K562 (cell line): ENCODE results near the gene CEP350. TPM values are rescaled to one million over a fixed set of nuclear protein-coding genes. Genes with fewer than 3 reads are reported as not detected.

Experiments
- ATAC-seq: fragments of 200-7000 bp; cut with Tn5 transposase; 3 replicates; pipeline ENCODE4 v1.9.1; 2020; ENCODE audit warnings: moderate library complexity
- BruUV-seq: library from RNA; stranded (reverse); fragments of 400-500 nt; replicated peaks from 2 replicates; lab custom pipeline; 2021; lab: Mats Ljungman, UMichigan
- CTCF ChIA-PET: fragments of 300-600 bp; formaldehyde crosslinking; extraction: SDS; loops from one replicate; lab custom pipeline; 2021; ENCODE audit warnings: low intra/inter-chr PET ratio; lab: Yijun Ruan, JAX
- POLR2A ChIA-PET: fragments of 300-600, 350-650 bp; sonication (Branson Sonifier 250); formaldehyde crosslinking; extraction: SDS; loops from one replicate; lab custom pipeline; 2021; ENCODE audit warnings: antibody characterized with exemption, inconsistent platforms; lab: Yijun Ruan, JAX
- DNase-seq, 4 experiments: peaks; one replicate each; pipeline versions ENCODE4 v3.0.0 to v3.0.0-alpha.2; 2011 to 2018; ENCODE audit warnings: low spot score in 3 of 4, mixed read lengths in 3 of 4; ENCODE audit errors: extremely low read depth in 1 of 4
- FAIRE-seq: peaks from 2 replicates; lab custom pipeline; 2011; peaks lifted over from hg19 to GRCh38; lab: Jason Lieb, UNC
- H2AFZ ChIP-seq: 2 replicates; pipeline ENCODE4 v1.6.0; 2011; ENCODE audit warnings: low read depth, low read length, control low read depth, inconsistent platforms
- H3K27ac ChIP-seq: fragments of 200-600 bp; 3 replicates; pipeline ENCODE4 v1.8.0; 2011; ENCODE audit warnings: low read depth, mild to moderate bottlenecking, control low read depth, inconsistent platforms, low read length, moderate library complexity, mixed read lengths; ENCODE audit errors: extremely low read depth
- H3K27me3 ChIP-seq, 2 experiments: fragments of 300-600 bp in 1 of 2; 2 replicates in 1 of 2; 3 replicates in 1 of 2; pipeline versions ENCODE4 v1.6.0 to v1.8.0; 2011; ENCODE audit warnings: inconsistent platforms in 2 of 2, low read length in 2 of 2, mild to moderate bottlenecking in 1 of 2, mixed read lengths in 1 of 2, moderate library complexity in 1 of 2; ENCODE audit not compliant: control insufficient read depth in 2 of 2, insufficient read depth in 2 of 2
- H3K36me3 ChIP-seq: fragments of 300-600 bp; 3 replicates; pipeline ENCODE4 v1.8.0; 2011; ENCODE audit warnings: mild to moderate bottlenecking, low read length, inconsistent platforms; ENCODE audit not compliant: control insufficient read depth, insufficient read depth
- H3K4me1 ChIP-seq, 2 experiments: fragments of 200-600 bp in 1 of 2; replicated peaks in 1 of 2; 2 replicates in 1 of 2; 3 replicates in 1 of 2; pipeline versions ENCODE4 v1.5.1 to v1.8.0; 2011; ENCODE audit warnings: inconsistent platforms in 2 of 2, low read length in 2 of 2, mild to moderate bottlenecking in 1 of 2, mixed read lengths in 1 of 2, moderate library complexity in 1 of 2; ENCODE audit not compliant: control insufficient read depth in 2 of 2, insufficient read depth in 2 of 2
- H3K4me2 ChIP-seq: 2 replicates; pipeline ENCODE4 v1.6.1; 2011; ENCODE audit warnings: low read length, control low read depth, inconsistent platforms, mixed read lengths; ENCODE audit not compliant: insufficient read depth
- H3K4me3 ChIP-seq: fragments of 200-600 bp; sonication (generic), shearing (Covaris generic); 2 replicates; pipeline ENCODE4 v1.5.1; 2016; ENCODE audit warnings: control low read depth, inconsistent platforms
- H3K79me2 ChIP-seq: fragments of 200-600 bp; 3 replicates; pipeline ENCODE4 v1.8.0; 2011; ENCODE audit warnings: low read length, inconsistent platforms; ENCODE audit not compliant: control insufficient read depth, insufficient read depth
- H3K9ac ChIP-seq, 2 experiments: 2 replicates each; pipeline versions ENCODE4 v1.6.0 to v1.6.1; 2011; ENCODE audit warnings: low read depth in 2 of 2, low read length in 2 of 2, control low read depth in 1 of 2, inconsistent platforms in 1 of 2, mild to moderate bottlenecking in 1 of 2, mixed read lengths in 1 of 2; ENCODE audit not compliant: insufficient read depth in 1 of 2
- H3K9me1 ChIP-seq: one replicate; pipeline ENCODE4 v1.6.0; 2011; ENCODE audit warnings: inconsistent platforms, mild to moderate bottlenecking, low read length, moderate library complexity; ENCODE audit not compliant: control insufficient read depth, insufficient read depth
- H3K9me3 ChIP-seq: replicated peaks from 2 replicates; pipeline ENCODE4 v1.5.1; 2011; ENCODE audit warnings: low read depth, low read length, inconsistent platforms; ENCODE audit not compliant: control insufficient read depth, insufficient read depth
- H4K20me1 ChIP-seq: replicated peaks from 2 replicates; pipeline ENCODE4 v1.6.1; 2011; ENCODE audit warnings: low read length, inconsistent platforms, mixed read lengths; ENCODE audit not compliant: control insufficient read depth, insufficient read depth
- CREB1 ChIP-seq, 2 experiments: sonication (generic) in 1 of 2; formaldehyde crosslinking in 1 of 2; IDR thresholded peaks; 2 replicates each; pipeline versions ENCODE4 v1.6.1 to v1.8.0; 2012 to 2022; ENCODE audit warnings: inconsistent platforms in 1 of 2, mild to moderate bottlenecking in 1 of 2, missing genetic modification reagents in 1 of 2, moderate library complexity in 1 of 2
- LCOR ChIP-seq: sonication (generic); formaldehyde crosslinking; IDR thresholded peaks from 2 replicates; pipeline ENCODE4 v1.8.0; 2022; ENCODE audit warnings: mild to moderate bottlenecking, missing genetic modification reagents
- MAFK ChIP-seq: IDR thresholded peaks from 2 replicates; pipeline ENCODE4 v1.6.1; 2011; ENCODE audit warnings: low read length, improper control_type of control experiment
- MTA3 ChIP-seq: fragments of 450-650 bp; formaldehyde crosslinking; IDR thresholded peaks from 2 replicates; pipeline ENCODE4 v1.6.1; 2017; ENCODE audit warnings: mild to moderate bottlenecking, borderline replicate concordance
- TAL1 ChIP-seq: fragments of 450-650 bp; IDR thresholded peaks from 2 replicates; pipeline ENCODE4 v1.6.1; 2016; ENCODE audit warnings: mild to moderate bottlenecking
- ZC3H11A ChIP-seq: IDR thresholded peaks from 2 replicates; pipeline ENCODE4 v1.6.1; 2012; ENCODE audit warnings: low read depth, low read length, improper control_type of control experiment
- WGBS: fragments of 100-300 bp; shearing (Covaris generic); methylation state at CpG from one replicate; pipeline ENCODE4 v1.1.6; 2016; ENCODE audit warnings: low coverage, mixed read lengths; ENCODE audit not compliant: insufficient coverage; ENCODE audit errors: missing lambda C conversion rate; 5-methylcytosine and 5-hydroxymethylcytosine counted together
- in situ Hi-C: fragments of 300-500 bp; cut with MboI; formaldehyde crosslinking; loops from 4 replicates; pipeline ENCODE4 v1.15.0; 2018; ENCODE audit warnings: inconsistent platforms, mixed read lengths
- intact Hi-C: fragments of 100-400 bp; cut with micrococcal nuclease; formaldehyde crosslinking; loops from 2 replicates; pipeline ENCODE4 v1.14.2; 2022
- polyA plus RNA-seq, 8 experiments: library from polyadenylated mRNA; depleted of rRNA in 4 of 8; stranded (reverse) in 5 of 8; unstranded in 3 of 8; fragments of >200 nt; fragmentation: Nextera tagmentation in 2 of 8; fragmentation: Illumina TruSeq in 1 of 8; extraction: Ambion mirVana in 2 of 8; extraction: Trizol in 1 of 8; gene quantifications; 2 replicates each; pipeline versions ENCODE4 v1.2.1 to v1.2.3, GENCODE V29; 2011 to 2014; ENCODE audit warnings: inconsistent platforms in 1 of 8, missing spikeins in 1 of 8
- total RNA-seq, 7 experiments: library from RNA; depleted of rRNA in 6 of 7; stranded (reverse); fragments of >200 nt in 6 of 7; fragmentation: Illumina TruSeq in 2 of 7; extraction: Trizol in 2 of 7; gene quantifications; 2 replicates each; pipeline versions ENCODE4 v1.2.1 to v1.2.3, GENCODE V29; 2011 to 2021; ENCODE audit warnings: low replicate concordance in 1 of 7
- TF ChIP-seq, protein P1 (sequence below): fragments of 450-650 bp; IDR thresholded peaks from 2 replicates; pipeline ENCODE4 v1.6.1; 2017; ENCODE audit warnings: antibody characterized with exemption, mild to moderate bottlenecking
- TF ChIP-seq, protein P2 (sequence below): fragments of 250-450 bp; sonication (Bioruptor Pico); IDR thresholded peaks from 2 replicates; pipeline ENCODE4 v1.8.0; 2022; ENCODE audit warnings: inconsistent platforms

Gene CEP350
- total and polyA plus RNA-seq, 9 of the 15 experiments (the other 6 are each of a cell fraction or from before 2014, with no cell fraction given), result 8.3 to 64.3 (median 28.0) TPM

GRCh38 chr1:180151508-180151907 is 196.9 kb downstream of the CEP350 start:
- no peak for FAIRE-seq
- no peaks in the 10 kb centered on the region for H3K9me3 ChIP-seq
- CTCF ChIA-PET, result no interaction called here
- BruUV-seq, result no TSS peak
- H3K9me1 ChIP-seq, result no peaks in the 10 kb centered on the region
- H2AFZ ChIP-seq, result 0 out of 2 replicates have a peak overlapping the region, but pooled peaks have one; percentile 0
- ATAC-seq, result no peak
- in situ Hi-C loops (no loop called here), intact Hi-C loops (no loop called here)
- POLR2A ChIA-PET, result no interaction called here
- no peak overlapping the region for H3K4me3 ChIP-seq
- H3K27me3 ChIP-seq, result no peaks in the 10 kb centered on the region
- H3K4me2 ChIP-seq, result no peak overlapping the region
- TF ChIP-seq TAL1 (no peak), ZC3H11A (no peak)
- 62% methylated on average over 3 of the region's 3 CpGs for WGBS
- no peak for DNase-seq
- H3K79me2 ChIP-seq, result peaks cover 8% of the 10 kb centered on the region
- no peaks in the 10 kb centered on the region for H4K20me1 ChIP-seq
- H3K4me1 ChIP-seq, result peaks cover 24% of the 10 kb centered on the region in 2 experiments
- H3K27ac ChIP-seq, result no peak overlapping the region
- H3K9ac ChIP-seq, result no peak overlapping the region
- H3K36me3 ChIP-seq, result no peaks in the 10 kb centered on the region

- Histone ChIP-seq H3K4me3 (no peak overlapping the region), H3K9me1 (no peaks in the 10 kb centered on the region), H3K36me3 (no peaks in the 10 kb centered on the region), H4K20me1 (peaks cover 7% of the 10 kb centered on the region; the same call in 1 of the 2 replicates), H3K4me2 (peak overlapping the region; percentile 32; the same call in 1 of the 2 replicates), H3K4me1 (peaks cover 33 to 35% of the 10 kb centered on the region in 2 experiments), H3K27ac (no peak overlapping the region), H3K27me3 (no peaks in the 10 kb centered on the region), H3K79me2 (peaks cover 10% of the 10 kb centered on the region), H3K9me3 (no peaks in the 10 kb centered on the region), H2AFZ (peak overlapping the region; percentile 73), H3K9ac (peak overlapping the region; percentile 1 to 5; a peak in 1 of 4 replicates)
- POLR2A ChIA-PET, result interaction anchor here (0.9 to 1.1 kb wide), 3 partner anchors 12 to 18 kb away, joined by 3 to 4 read pairs (median 3); no protein-coding TSS in a partner anchor
- peak; percentile 7 for ATAC-seq
- WGBS, result 41% methylated on average over 6 of the region's 6 CpGs
- BruUV-seq, result no TSS peak
- peak; percentile 56 for FAIRE-seq
- in situ Hi-C loops (no loop called here), intact Hi-C loops (no loop called here)
- DNase-seq, result peak in 2 of 4 experiments; percentile 58 to 63
- CTCF ChIA-PET, result no interaction called here
- TF ChIP-seq CREB1 (IDR thresholded peaks at IDR 0.05) (no peak), CREB1 (CRISPR knock-in tag; IDR thresholded peaks at IDR 0.05) (no peak), MAFK (peak; percentile 24; the same call in 1 of the 2 replicates), MTA3 (no peak), LCOR (CRISPR knock-in tag) (no peak)
- TF ChIP-seq, protein P1, sequence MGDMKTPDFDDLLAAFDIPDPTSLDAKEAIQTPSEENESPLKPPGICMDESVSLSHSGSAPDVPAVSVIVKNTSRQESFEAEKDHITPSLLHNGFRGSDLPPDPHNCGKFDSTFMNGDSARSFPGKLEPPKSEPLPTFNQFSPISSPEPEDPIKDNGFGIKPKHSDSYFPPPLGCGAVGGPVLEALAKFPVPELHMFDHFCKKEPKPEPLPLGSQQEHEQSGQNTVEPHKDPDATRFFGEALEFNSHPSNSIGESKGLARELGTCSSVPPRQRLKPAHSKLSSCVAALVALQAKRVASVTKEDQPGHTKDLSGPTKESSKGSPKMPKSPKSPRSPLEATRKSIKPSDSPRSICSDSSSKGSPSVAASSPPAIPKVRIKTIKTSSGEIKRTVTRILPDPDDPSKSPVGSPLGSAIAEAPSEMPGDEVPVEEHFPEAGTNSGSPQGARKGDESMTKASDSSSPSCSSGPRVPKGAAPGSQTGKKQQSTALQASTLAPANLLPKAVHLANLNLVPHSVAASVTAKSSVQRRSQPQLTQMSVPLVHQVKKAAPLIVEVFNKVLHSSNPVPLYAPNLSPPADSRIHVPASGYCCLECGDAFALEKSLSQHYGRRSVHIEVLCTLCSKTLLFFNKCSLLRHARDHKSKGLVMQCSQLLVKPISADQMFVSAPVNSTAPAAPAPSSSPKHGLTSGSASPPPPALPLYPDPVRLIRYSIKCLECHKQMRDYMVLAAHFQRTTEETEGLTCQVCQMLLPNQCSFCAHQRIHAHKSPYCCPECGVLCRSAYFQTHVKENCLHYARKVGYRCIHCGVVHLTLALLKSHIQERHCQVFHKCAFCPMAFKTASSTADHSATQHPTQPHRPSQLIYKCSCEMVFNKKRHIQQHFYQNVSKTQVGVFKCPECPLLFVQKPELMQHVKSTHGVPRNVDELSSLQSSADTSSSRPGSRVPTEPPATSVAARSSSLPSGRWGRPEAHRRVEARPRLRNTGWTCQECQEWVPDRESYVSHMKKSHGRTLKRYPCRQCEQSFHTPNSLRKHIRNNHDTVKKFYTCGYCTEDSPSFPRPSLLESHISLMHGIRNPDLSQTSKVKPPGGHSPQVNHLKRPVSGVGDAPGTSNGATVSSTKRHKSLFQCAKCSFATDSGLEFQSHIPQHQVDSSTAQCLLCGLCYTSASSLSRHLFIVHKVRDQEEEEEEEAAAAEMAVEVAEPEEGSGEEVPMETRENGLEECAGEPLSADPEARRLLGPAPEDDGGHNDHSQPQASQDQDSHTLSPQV, result 0 out of 2 replicates have a peak, but pooled peaks have one; percentile 25
- TF ChIP-seq, protein P2, sequence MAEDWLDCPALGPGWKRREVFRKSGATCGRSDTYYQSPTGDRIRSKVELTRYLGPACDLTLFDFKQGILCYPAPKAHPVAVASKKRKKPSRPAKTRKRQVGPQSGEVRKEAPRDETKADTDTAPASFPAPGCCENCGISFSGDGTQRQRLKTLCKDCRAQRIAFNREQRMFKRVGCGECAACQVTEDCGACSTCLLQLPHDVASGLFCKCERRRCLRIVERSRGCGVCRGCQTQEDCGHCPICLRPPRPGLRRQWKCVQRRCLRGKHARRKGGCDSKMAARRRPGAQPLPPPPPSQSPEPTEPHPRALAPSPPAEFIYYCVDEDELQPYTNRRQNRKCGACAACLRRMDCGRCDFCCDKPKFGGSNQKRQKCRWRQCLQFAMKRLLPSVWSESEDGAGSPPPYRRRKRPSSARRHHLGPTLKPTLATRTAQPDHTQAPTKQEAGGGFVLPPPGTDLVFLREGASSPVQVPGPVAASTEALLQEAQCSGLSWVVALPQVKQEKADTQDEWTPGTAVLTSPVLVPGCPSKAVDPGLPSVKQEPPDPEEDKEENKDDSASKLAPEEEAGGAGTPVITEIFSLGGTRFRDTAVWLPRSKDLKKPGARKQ, result no peak
These were observed 198.0 kb downstream of the CEP350 start for GRCh38 chr1:180152588-180152987.
